Naive thymus-derived CD8-positive, alpha-beta T cell (primary cell): ENCODE results near the gene PPP2R5D. TPM values are rescaled to one million over a fixed set of nuclear protein-coding genes. Genes with fewer than 3 reads are reported as not detected.

Source experiments
- ATAC-seq, 2 donors: fragments of 150-1000 bp; cut with Tn5 transposase in 1 of 2; sonication (Bioruptor Pico), chemical (Tn5 transposase) in 1 of 2; 1 replicate in 1 of 2; 2 replicates in 1 of 2; pipeline ENCODE4 v1.10.0; 2021; ENCODE audit warnings: mild to moderate bottlenecking in 2 of 2, moderate library complexity in 2 of 2
- POLR2A ChIA-PET: fragments of 350-600 bp; sonication (Branson Sonifier 250); formaldehyde crosslinking; loops from one replicate; lab custom pipeline; 2021; ENCODE audit warnings: antibody characterized with exemption; lab: Charles Lee
- DNase-seq, 10 donors: peaks; one replicate each; pipeline versions ENCODE4 v3.0.0 to v3.0.0-alpha.2; 2020 to 2022
- H3K27ac Mint-ChIP-seq, 10 donors: one replicate each; pipeline ENCODE4 v1.8.0; 2020 to 2022; ENCODE audit warnings: mild to moderate bottlenecking in 10 of 10, mixed read lengths in 10 of 10, moderate library complexity in 4 of 10, inconsistent platforms in 1 of 10
- H3K27me3 Mint-ChIP-seq, 5 donors: one replicate each; pipeline ENCODE4 v1.8.0; 2021 to 2022; ENCODE audit warnings: mixed read lengths in 5 of 5
- H3K36me3 Mint-ChIP-seq, 3 donors: one replicate each; pipeline ENCODE4 v1.8.0; 2020 to 2022; ENCODE audit warnings: mixed read lengths in 3 of 3, mild to moderate bottlenecking in 2 of 3, inconsistent platforms in 1 of 3
- H3K4me1 Mint-ChIP-seq, 4 donors: one replicate each; pipeline ENCODE4 v1.8.0; 2021 to 2022; ENCODE audit warnings: mixed read lengths in 4 of 4
- H3K4me3 Mint-ChIP-seq, 10 donors: one replicate each; pipeline ENCODE4 v1.8.0; 2020 to 2022; ENCODE audit warnings: mild to moderate bottlenecking in 10 of 10, mixed read lengths in 10 of 10, moderate library complexity in 6 of 10, inconsistent platforms in 1 of 10
- H3K9me3 Mint-ChIP-seq, 9 donors: one replicate each; pipeline ENCODE4 v1.8.0; 2020 to 2022; ENCODE audit warnings: mixed read lengths in 9 of 9, mild to moderate bottlenecking in 3 of 9, inconsistent platforms in 1 of 9, moderate library complexity in 1 of 9
- polyA plus RNA-seq, 3 donors: library from polyadenylated mRNA; unstranded; fragments of 300-500 nt; fragmentation: Illumina TruSeq; gene quantifications; one replicate each; pipeline ENCODE4 v1.2.3, GENCODE V29; 2021
- total RNA-seq, 8 experiments: library from RNA in 2 of 8; stranded (reverse) in 2 of 8; gene quantifications; one replicate each; pipeline ENCODE4 v1.2.3 and lab custom pipeline; 2021 to 2026

The PPP2R5D gene
- total and polyA plus RNA-seq, 5 experiments from 2014 or later: 11.6 to 32.4 (median 27.0) TPM

DNA sequence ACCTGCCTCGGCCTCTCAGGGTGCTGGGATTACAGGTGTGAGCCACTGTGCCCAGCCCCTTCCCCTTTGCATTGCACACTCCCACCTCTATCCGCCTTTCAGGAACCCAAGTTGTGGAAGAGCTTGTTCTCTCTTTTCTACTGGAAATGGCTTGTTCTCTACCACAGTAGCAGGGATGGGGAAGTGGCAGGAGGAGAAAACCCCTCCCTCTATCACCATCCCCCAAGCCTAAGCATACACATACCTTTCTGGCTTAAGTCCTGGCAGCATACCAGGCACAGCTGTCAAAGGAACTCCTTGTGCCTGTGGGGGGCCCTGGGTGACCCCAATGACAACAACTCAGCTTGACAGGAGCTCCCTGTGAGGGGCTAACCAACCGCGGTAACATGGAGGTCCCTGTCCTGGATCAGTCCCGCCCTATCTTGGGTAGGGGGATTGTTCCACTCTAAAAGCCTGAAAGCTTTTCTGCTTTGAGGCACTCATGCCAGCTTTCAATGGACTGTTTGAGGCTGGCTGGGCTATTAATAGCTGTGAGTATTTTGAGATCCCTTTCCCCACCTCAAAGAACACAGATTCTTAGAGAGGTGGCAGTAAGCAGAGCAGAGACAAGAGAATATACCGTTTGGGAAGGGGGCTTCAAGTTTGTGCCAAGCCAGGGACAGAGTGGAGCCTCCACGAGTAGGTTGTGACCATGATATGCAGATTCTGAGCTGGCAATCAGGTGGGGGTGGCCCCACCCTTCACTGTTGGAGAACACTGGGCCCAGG is 32.0 kb downstream of the PPP2R5D start:
- Mint-ChIP-seq H3K4me1 (peaks cover 54 to 74% (median 70%) of the 10 kb centered on the region in 4 donors), H3K36me3 (peaks cover 0 to 45% (median 4%) of the 10 kb centered on the region in 3 donors), H3K27me3 (no peaks in the 10 kb centered on the region), H3K4me3 (peak overlapping the region; percentile 16 to 84 (median 54)), H3K27ac (peak overlapping the region in 8 of 10 donors; percentile 8 to 87 (median 45)), H3K9me3 (no peaks in the 10 kb centered on the region)
- no peak for DNase-seq
- POLR2A ChIA-PET: interaction anchor here (0.5 to 7.8 kb wide), 8 partner anchors 32 to 353 kb away, joined by 3 to 109 read pairs (median 35); partner anchors contain the start of genes CNPY3, CUL7, KLC4 and MRPL2
- no peak for ATAC-seq

GRCh38 chr6:43016943-43017334 is 32.6 kb downstream of the PPP2R5D start:
- H3K36me3 Mint-ChIP-seq: peaks cover 0 to 42% (median 4%) of the 10 kb centered on the region in 3 donors
- ATAC-seq (no peak), DNase-seq (no peak)
- POLR2A ChIA-PET: interaction anchor here (0.5 to 7.8 kb wide), 5 partner anchors 37 to 352 kb away, joined by 3 to 109 read pairs (median 29); partner anchors contain the start of genes CNPY3, CUL7, KLC4 and MRPL2
- peak overlapping the region in 4 of 10 donors; percentile 36 to 87 (median 60) for H3K27ac Mint-ChIP-seq
- H3K4me3 Mint-ChIP-seq: peak overlapping the region in 1 of 10 donors; percentile 13
- peaks cover 52 to 72% (median 68%) of the 10 kb centered on the region in 4 donors for H3K4me1 Mint-ChIP-seq
- no peaks in the 10 kb centered on the region for H3K9me3 Mint-ChIP-seq
- no peaks in the 10 kb centered on the region for H3K27me3 Mint-ChIP-seq

DNA sequence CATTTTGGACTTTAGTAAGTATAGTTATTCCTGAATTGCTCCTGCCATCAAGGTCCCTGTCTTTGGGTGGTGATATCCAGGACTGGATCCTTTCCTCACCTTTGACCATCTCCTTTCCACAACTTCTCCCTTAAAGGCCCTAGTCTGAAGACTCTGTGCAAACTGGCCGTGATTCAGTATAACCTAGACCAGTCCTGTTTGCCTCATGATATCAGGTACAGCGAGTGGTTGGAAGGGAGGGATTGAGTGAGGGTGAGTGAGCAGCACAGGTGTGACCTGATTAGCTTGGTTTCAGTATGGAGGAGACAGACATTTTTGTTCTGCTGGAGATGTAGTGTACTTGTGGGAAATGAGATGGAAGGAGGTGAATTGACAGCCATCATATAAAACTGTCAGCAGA is 34.8 kb downstream of the PPP2R5D start:
- Mint-ChIP-seq H3K27me3 (no peaks in the 10 kb centered on the region), H3K4me1 (peaks cover 38 to 61% (median 57%) of the 10 kb centered on the region in 4 donors), H3K9me3 (no peaks in the 10 kb centered on the region), H3K4me3 (peak overlapping the region in 5 of 10 donors; percentile 15 to 78 (median 71)), H3K36me3 (peaks cover 0 to 42% (median 4%) of the 10 kb centered on the region in 3 donors), H3K27ac (peak overlapping the region in 6 of 10 donors; percentile 17 to 74 (median 46))
- DNase-seq (no peak), ATAC-seq (no peak)
- POLR2A ChIA-PET: interaction anchor here (0.6 to 3.7 kb wide), 5 partner anchors 35 to 109 kb away, joined by 3 to 29 read pairs (median 12); partner anchors contain the start of genes CNPY3, CUL7, KLC4 and MRPL2

DNA sequence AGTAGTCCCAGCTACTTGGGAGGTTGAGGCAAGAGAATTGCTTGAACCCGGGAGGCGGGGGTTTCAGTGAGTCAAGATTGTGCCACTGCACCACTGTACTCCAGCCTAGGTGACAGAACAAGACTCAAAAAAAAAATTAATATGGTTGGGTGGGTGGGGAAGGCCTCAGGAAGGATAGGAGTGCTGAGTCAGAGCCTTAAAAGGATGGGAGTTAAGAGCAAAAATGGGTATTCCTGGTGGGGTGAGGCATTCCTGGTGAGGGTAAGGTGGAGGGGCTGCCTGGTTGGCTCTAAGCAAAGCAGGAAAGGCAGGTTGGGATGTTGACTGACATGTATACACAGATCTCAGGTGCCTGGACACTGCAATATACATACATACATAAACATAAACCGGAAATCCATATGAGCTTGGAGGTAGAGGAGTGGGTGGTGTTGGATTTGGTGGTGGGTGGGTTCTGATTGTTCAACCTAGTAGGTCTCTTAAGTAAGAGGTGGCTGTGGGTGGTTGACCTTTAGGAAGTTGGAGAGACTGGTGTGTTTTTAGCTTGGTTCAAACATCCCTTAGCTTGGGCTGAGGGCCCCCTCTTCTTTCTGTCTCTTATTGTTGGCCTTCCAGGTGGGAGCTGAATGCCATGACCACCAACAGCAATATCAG is 35.8 kb downstream of the PPP2R5D start:
- peaks cover 37 to 60% (median 54%) of the 10 kb centered on the region in 4 donors for H3K4me1 Mint-ChIP-seq
- ATAC-seq (no peak), DNase-seq (peak in 1 of 10 donors; percentile 15)
- H3K27ac Mint-ChIP-seq: peak overlapping the region; percentile 44 to 93 (median 76)
- H3K4me3 Mint-ChIP-seq: peak overlapping the region; percentile 4 to 97 (median 72)
- H3K36me3 Mint-ChIP-seq: peaks cover 0 to 52% (median 4%) of the 10 kb centered on the region in 3 donors
- H3K9me3 Mint-ChIP-seq: no peaks in the 10 kb centered on the region
- POLR2A ChIA-PET: interaction anchor here (0.6 to 3.7 kb wide), 12 partner anchors 9 to 496 kb away, joined by 3 to 38 read pairs (median 6); partner anchors contain the start of genes CNPY3, CUL7, KLC4 and MRPL2
- no peaks in the 10 kb centered on the region for H3K27me3 Mint-ChIP-seq

GRCh38 chr6:43020847-43021246 is 36.5 kb downstream of the PPP2R5D start:
- peak in 1 of 10 donors; percentile 57 for DNase-seq
- POLR2A ChIA-PET: interaction anchor here (0.6 to 3.7 kb wide), 12 partner anchors 10 to 495 kb away, joined by 3 to 38 read pairs (median 6); partner anchors contain the start of genes CNPY3, CUL7, CUL9 and KLC4
- no peaks in the 10 kb centered on the region for H3K27me3 Mint-ChIP-seq
- peak overlapping the region; percentile 78 to 99 (median 89) for H3K4me3 Mint-ChIP-seq
- H3K27ac Mint-ChIP-seq: peak overlapping the region in 9 of 10 donors; percentile 68 to 93 (median 89)
- H3K9me3 Mint-ChIP-seq: no peaks in the 10 kb centered on the region
- H3K36me3 Mint-ChIP-seq: peaks cover 0 to 57% (median 4%) of the 10 kb centered on the region in 3 donors
- no peak for ATAC-seq
- peaks cover 36 to 54% (median 52%) of the 10 kb centered on the region in 4 donors for H3K4me1 Mint-ChIP-seq

DNA sequence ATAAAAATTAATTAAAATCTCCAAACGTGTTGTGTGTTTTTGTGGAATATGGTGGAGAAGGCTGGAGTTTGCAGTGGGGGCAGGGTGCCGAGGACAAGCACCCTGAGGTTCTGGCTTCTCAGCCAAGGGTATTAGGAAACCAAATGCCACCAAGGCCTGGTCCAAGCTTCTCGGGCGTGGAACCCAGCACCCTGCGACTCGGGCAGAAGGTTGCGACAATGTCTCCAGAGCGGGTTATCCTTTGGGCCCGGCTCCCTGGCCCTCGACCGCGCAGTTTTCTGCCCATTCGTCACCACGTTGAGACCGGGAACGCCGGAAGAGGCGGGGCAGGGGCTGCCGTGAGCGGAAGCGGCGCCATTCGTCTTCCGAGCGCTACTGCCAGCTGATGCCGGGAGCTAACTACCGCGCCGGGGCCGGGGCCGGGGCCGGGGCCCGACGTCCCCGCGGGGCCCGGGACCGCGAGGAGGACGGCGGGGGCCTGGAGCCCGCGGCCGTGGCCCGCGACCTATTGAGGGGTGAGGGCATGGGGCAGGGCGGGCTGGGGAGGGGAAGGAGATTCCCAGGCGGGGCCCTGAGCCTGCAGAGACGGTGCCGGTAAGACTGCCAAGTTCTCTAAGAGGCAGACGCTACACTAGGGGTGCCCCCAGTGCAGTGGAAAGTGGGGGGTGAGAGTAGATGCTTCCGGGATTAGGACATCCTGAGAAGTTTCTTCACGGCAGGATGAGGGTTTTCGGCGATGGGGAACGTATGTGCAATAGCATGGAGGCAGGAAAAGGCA is 37.1 kb downstream of the PPP2R5D start, which contains the start of gene RRP36:
Gene RRP36 (plus strand): TSS at position 354 of the 778 bp plus-strand sequence. CDS start 32 bp downstream, at position 386.
- H3K4me3 Mint-ChIP-seq: peak within 1 kb of the TSS; percentile 95 to 99 (median 98)
- DNase-seq (peak; percentile 39 to 76 (median 58)), ATAC-seq (peak; percentile 83 to 88)
- H3K4me1 Mint-ChIP-seq: peaks cover 34 to 50% (median 48%) of the 10 kb centered on the region in 4 donors
- peak within 1 kb of the TSS; percentile 68 to 97 (median 93) for H3K27ac Mint-ChIP-seq
- peaks cover 0 to 61% (median 4%) of the 10 kb centered on the region in 3 donors for H3K36me3 Mint-ChIP-seq
- H3K9me3 Mint-ChIP-seq: no peaks in the 10 kb centered on the region
- no peaks in the 10 kb centered on the region for H3K27me3 Mint-ChIP-seq
- POLR2A ChIA-PET: interaction anchor here (0.6 to 3.7 kb wide), 14 partner anchors 11 to 495 kb away, joined by 3 to 38 read pairs (median 4); partner anchors contain the start of genes CNPY3, CUL7, CUL9 and KLC4

GRCh38 chr6:43024436-43024835 is 40.1 kb downstream of the PPP2R5D start:
- no peaks in the 10 kb centered on the region for H3K27me3 Mint-ChIP-seq
- no peaks in the 10 kb centered on the region for H3K9me3 Mint-ChIP-seq
- DNase-seq: no peak
- H3K36me3 Mint-ChIP-seq: peaks cover 0 to 64% (median 0%) of the 10 kb centered on the region in 3 donors
- ATAC-seq: no peak
- H3K27ac Mint-ChIP-seq: peak overlapping the region in 9 of 10 donors; percentile 2 to 88 (median 59)
- peak overlapping the region in 8 of 10 donors; percentile 1 to 65 (median 44) for H3K4me3 Mint-ChIP-seq
- POLR2A ChIA-PET: interaction anchor here (1.0 to 2.8 kb wide), 4 partner anchors 10 to 95 kb away, joined by 3 to 17 read pairs (median 4); partner anchors contain the start of genes CNPY3, KLHDC3 and MEA1
- H3K4me1 Mint-ChIP-seq: peaks cover 16 to 35% (median 32%) of the 10 kb centered on the region in 4 donors

GRCh38 chr6:43026365-43026764 is 42.0 kb downstream of the PPP2R5D start:
- Mint-ChIP-seq H3K36me3 (peaks cover 0 to 76% (median 4%) of the 10 kb centered on the region in 3 donors), H3K4me1 (peaks cover 14 to 26% (median 24%) of the 10 kb centered on the region in 4 donors), H3K27me3 (no peaks in the 10 kb centered on the region), H3K9me3 (no peaks in the 10 kb centered on the region), H3K4me3 (no peak overlapping the region), H3K27ac (peak overlapping the region in 1 of 10 donors; percentile 56)
- ATAC-seq (no peak), DNase-seq (peak in 1 of 10 donors; percentile 7)
- POLR2A ChIA-PET: interaction anchor here (1.3 kb wide), 1 partner anchor 97 kb away, joined by 3 read pairs; the partner anchor contains the start of gene CNPY3

DNA sequence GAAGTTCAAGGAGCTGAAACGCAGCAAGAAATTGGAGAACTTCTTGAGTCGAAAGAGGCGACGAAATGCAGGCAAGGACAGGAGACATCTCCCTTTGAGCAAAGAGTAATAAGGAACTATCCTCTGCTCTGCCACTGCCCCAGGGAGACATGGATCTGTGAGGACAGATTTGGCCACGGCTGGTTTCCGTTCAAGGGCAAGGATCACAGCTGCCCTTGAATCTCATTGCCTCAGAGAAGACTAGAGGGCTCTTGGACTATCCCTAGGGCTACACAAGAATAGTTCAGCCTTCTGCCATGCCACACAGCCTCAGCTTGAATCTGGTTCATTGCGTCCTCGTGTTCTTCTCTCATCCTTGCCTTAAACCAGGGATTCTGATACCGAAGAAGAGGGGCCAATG is 44.8 kb downstream of the PPP2R5D start:
- peak overlapping the region in 1 of 10 donors; percentile 43 for H3K27ac Mint-ChIP-seq
- no peak overlapping the region for H3K4me3 Mint-ChIP-seq
- H3K9me3 Mint-ChIP-seq: no peaks in the 10 kb centered on the region
- H3K27me3 Mint-ChIP-seq: no peaks in the 10 kb centered on the region
- DNase-seq (no peak), ATAC-seq (no peak)
- POLR2A ChIA-PET: interaction anchor here (1.0 kb wide), 1 partner anchor 99 kb away, joined by 4 read pairs; the partner anchor contains the start of gene CNPY3
- H3K36me3 Mint-ChIP-seq: peaks cover 0 to 93% (median 7%) of the 10 kb centered on the region in 3 donors
- peaks cover 4 to 16% (median 12%) of the 10 kb centered on the region in 4 donors for H3K4me1 Mint-ChIP-seq

DNA sequence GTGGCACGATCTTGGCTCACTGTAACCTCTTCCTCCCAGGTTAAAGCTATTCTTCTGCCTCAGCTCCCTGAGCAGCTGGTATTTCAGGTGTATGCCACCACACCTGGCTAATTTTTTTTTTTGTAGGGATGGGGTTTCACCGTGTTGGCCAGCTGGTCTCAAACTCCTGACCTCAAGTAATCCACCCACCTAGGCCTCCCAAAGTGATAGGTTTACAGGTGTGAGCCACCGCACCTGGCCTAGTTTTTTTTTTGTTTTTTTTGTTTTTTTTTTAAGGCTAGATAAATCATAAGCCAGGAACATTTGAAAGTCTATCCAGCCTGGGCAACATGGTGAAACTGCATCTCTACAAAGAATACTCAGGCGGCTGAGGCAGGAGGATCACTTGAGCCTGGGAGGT is 48.0 kb downstream of the PPP2R5D start:
- POLR2A ChIA-PET: no interaction called here
- no peaks in the 10 kb centered on the region for H3K9me3 Mint-ChIP-seq
- peak overlapping the region in 2 of 10 donors; percentile 27 to 86 for H3K27ac Mint-ChIP-seq

More for the DNA sequence above, 48.0 kb downstream of the PPP2R5D start:
- no peak overlapping the region for H3K4me3 Mint-ChIP-seq
- peaks cover 0 to 84% (median 7%) of the 10 kb centered on the region in 3 donors for H3K36me3 Mint-ChIP-seq
- no peak for ATAC-seq
- H3K4me1 Mint-ChIP-seq: peaks cover 0 to 5% (median 3%) of the 10 kb centered on the region in 4 donors
- DNase-seq: no peak
- no peaks in the 10 kb centered on the region for H3K27me3 Mint-ChIP-seq
